ENCODE measurements around the gene PTPN11. TPM values are rescaled to one million over a fixed set of nuclear protein-coding genes. Genes with fewer than 3 reads are reported as not detected.

The PTPN11 gene
- total and polyA plus RNA-seq, 2 of the 8 experiments (the other 6 are each of a cell fraction or from before 2014, with no cell fraction given): 28.3 to 133 TPM

DNA sequence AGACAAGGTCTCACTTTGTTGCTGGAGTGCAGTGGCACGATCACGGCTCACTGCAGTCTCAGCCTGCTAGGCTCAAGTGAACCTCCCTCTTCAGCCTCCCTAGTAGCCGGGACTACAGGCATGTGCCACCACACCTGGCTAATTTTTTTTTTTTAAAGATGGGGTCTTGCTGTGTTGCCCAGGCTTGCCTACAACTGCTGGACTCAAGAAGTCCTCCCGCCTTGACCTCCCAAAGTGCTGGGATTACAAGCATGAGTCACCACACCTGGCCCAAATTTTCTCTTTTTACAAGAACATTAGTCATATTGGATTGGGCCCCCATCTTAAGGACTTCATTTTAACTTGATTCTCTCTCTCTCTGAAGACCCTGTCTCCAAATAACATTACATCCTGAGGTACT lies 29.5 kb upstream of the PTPN11 start:
- FAIRE-seq: no peak
- Histone ChIP-seq H4K20me1 (replicated peaks in 1 of 2; ENCODE audit: control insufficient read depth in 1 of 2, insufficient read depth in 2 of 2, low read length in 2 of 2) (no peaks in the 10 kb centered on the region), H2BK5ac (ENCODE audit: low read depth, low read length) (no peak overlapping the region), H3K23ac (ENCODE audit: insufficient read length) (no peak overlapping the region), H3K27me3 (replicated peaks in 1 of 4; ENCODE audit: control insufficient read depth in 3 of 4, extremely low read depth in 1 of 4, insufficient read depth in 3 of 4, low read length in 3 of 4) (no peaks in the 10 kb centered on the region), H4K91ac (replicated peaks; ENCODE audit: insufficient read length, low read length) (no peak overlapping the region), H2BK15ac (ENCODE audit: low read length) (no peak overlapping the region), H3K9ac (replicated peaks in 1 of 4; ENCODE audit: extremely low read depth in 1 of 4, low read depth in 3 of 4, low read length in 3 of 4) (no peak overlapping the region), H3K79me2 (ENCODE audit: control insufficient read depth in 1 of 2, insufficient read depth in 2 of 2, low read length in 2 of 2) (no peaks in the 10 kb centered on the region), H2AK5ac (ENCODE audit: low read depth, low read length) (no peak overlapping the region), H3K79me1 (ENCODE audit: low read depth, low read length) (no peaks in the 10 kb centered on the region), H3K9me3 (ENCODE audit: insufficient read depth in 2 of 2, low read depth in 1 of 2, low read length in 1 of 2) (no peaks in the 10 kb centered on the region), H4K5ac (ENCODE audit: insufficient read length, low read depth, low read length) (no peak overlapping the region), H3K4me2 (ENCODE audit: insufficient read depth in 1 of 2, low read depth in 2 of 2, low read length in 2 of 2) (no peak overlapping the region), H3K23me2 (ENCODE audit: low read depth, low read length) (no peaks in the 10 kb centered on the region; the same call in 1 of the 2 replicates), H3K4ac (replicated peaks; ENCODE audit: insufficient read length, low read depth, low read length) (no peak overlapping the region), H3K4me3 (ENCODE audit: extremely low read depth in 1 of 4, insufficient read depth in 2 of 4, low read depth in 3 of 4, low read length in 4 of 4) (no peak overlapping the region), H2BK20ac (ENCODE audit: low read length) (no peak overlapping the region), H3K27ac (ENCODE audit: low read depth, low read length) (no peak overlapping the region), H3K14ac (ENCODE audit: insufficient read length) (no peak overlapping the region), H2BK12ac (ENCODE audit: low read depth, low read length) (no peak overlapping the region), H3K36me3 (ENCODE audit: control insufficient read depth in 2 of 4, insufficient read depth in 4 of 4, low read length in 3 of 4) (no peaks in the 10 kb centered on the region), H4K8ac (ENCODE audit: extremely low read depth, insufficient read depth, low read length) (no peak overlapping the region), H3K56ac (replicated peaks; ENCODE audit: insufficient read length, low read depth, low read length) (no peak overlapping the region), H2AFZ (ENCODE audit: low read length) (no peak overlapping the region), H3K18ac (ENCODE audit: extremely low read depth, low read length) (no peak overlapping the region), H3K4me1 (replicated peaks in 1 of 4; ENCODE audit: control insufficient read depth in 3 of 4, insufficient read depth in 4 of 4, low read length in 3 of 4) (no peaks in the 10 kb centered on the region; a peak in 1 of 7 replicates), H2BK120ac (replicated peaks; ENCODE audit: low read depth, low read length) (no peak overlapping the region)
- DNase-seq (ENCODE audit: low read depth in 1 of 2, low spot score in 2 of 2): no peak
- CTCF ChIA-PET (ENCODE audit: partially characterized antibody): interaction anchor here (0.6 to 3.6 kb wide), 3 partner anchors 128 to 237 kb away, joined by 3 to 46 read pairs (median 4); no protein-coding TSS in a partner anchor
- WGBS, 2 experiments (ENCODE audit: extremely low coverage in 1 of 2, insufficient coverage in 1 of 2, insufficient read length in 1 of 2, insufficient replicate concordance in 2 of 2, low coverage in 1 of 2, low lambda C conversion rate in 2 of 2, missing lambda C conversion rate in 1 of 2): 91% methylated on average over 4 of the region's 4 CpGs; no CpG with 5 or more reads in 1 of the 2 experiments
- POLR2A ChIA-PET (ENCODE audit: partially characterized antibody): interaction anchor here (5.9 kb wide), 1 partner anchor 14 kb away, joined by 41 read pairs; no protein-coding TSS in a partner anchor
- TF ChIP-seq RXRA (IDR thresholded peaks at IDR 0.05; ENCODE audit: insufficient read depth, low read depth, low read length) (no peak), TBP (IDR thresholded peaks at IDR 0.05; ENCODE audit: low read depth, low read length) (no peak)
